Stimulated activated naive CD8-positive, alpha-beta T cell treated with anti-CD3 and anti-CD28 coated beads, Interleukin-15, amount 100 ng/mL, for 72 hours (primary cell): ENCODE results near the gene LSM11.
"Not testable (repeated sequence)": the region's sequence is repeated elsewhere in the genome, so short reads cannot be mapped to it uniquely, and the experiment has no call there.

Experiments used
- ATAC-seq: fragments of 150-1000 bp; cut with Tn5 transposase; 2 replicates; pipeline ENCODE4 v1.10.0; 2021; ENCODE audit warnings: mild to moderate bottlenecking, moderate library complexity
- DNase-seq, 2 donors: peaks; one replicate each; pipeline ENCODE4 v3.0.0; 2021 to 2022
- H3K27ac Mint-ChIP-seq, 2 donors: one replicate each; pipeline ENCODE4 v1.8.0; 2022; ENCODE audit warnings: mild to moderate bottlenecking in 2 of 2, mixed read lengths in 2 of 2, moderate library complexity in 2 of 2
- H3K27me3 Mint-ChIP-seq: one replicate; pipeline ENCODE4 v1.8.0; 2022; ENCODE audit warnings: mixed read lengths
- H3K4me1 Mint-ChIP-seq: one replicate; pipeline ENCODE4 v1.8.0; 2022; ENCODE audit warnings: mild to moderate bottlenecking, mixed read lengths
- H3K4me3 Mint-ChIP-seq, 2 donors: one replicate each; pipeline ENCODE4 v1.8.0; 2022; ENCODE audit warnings: mild to moderate bottlenecking in 2 of 2, mixed read lengths in 2 of 2, moderate library complexity in 1 of 2
- H3K9me3 Mint-ChIP-seq, 2 donors: one replicate each; pipeline ENCODE4 v1.8.0; 2022; ENCODE audit warnings: mixed read lengths in 2 of 2

The LSM11 gene

GRCh38 chr5:157727858-157728257, 15.7 kb upstream of the LSM11 start:
- DNase-seq, H3K9me3 Mint-ChIP-seq, H3K27me3 Mint-ChIP-seq, H3K4me3 Mint-ChIP-seq, ATAC-seq, H3K27ac Mint-ChIP-seq: not testable (repeated sequence)
- H3K4me1 Mint-ChIP-seq, result peaks cover 34% of the 10 kb centered on the region

- peaks cover 0 to 7% of the 10 kb centered on the region in 2 donors for H3K9me3 Mint-ChIP-seq
- H3K27ac Mint-ChIP-seq, result no peak overlapping the region
- H3K4me3 Mint-ChIP-seq, result peak overlapping the region; percentile 18 to 29
- no peaks in the 10 kb centered on the region for H3K27me3 Mint-ChIP-seq
- peaks cover 37% of the 10 kb centered on the region for H3K4me1 Mint-ChIP-seq
- no peak for DNase-seq
- ATAC-seq, result peak; percentile 83
Observed at GRCh38 chr5:157729858-157730257, 13.7 kb upstream of the LSM11 start.

- H3K9me3 Mint-ChIP-seq, result no peaks in the 10 kb centered on the region
- DNase-seq (no peak), ATAC-seq (no peak)
- H3K4me3 Mint-ChIP-seq, result peak overlapping the region; percentile 91 to 96
- peak overlapping the region; percentile 89 to 96 for H3K27ac Mint-ChIP-seq
- peaks cover 37% of the 10 kb centered on the region for H3K4me1 Mint-ChIP-seq
- H3K27me3 Mint-ChIP-seq, result no peaks in the 10 kb centered on the region
Observed at GRCh38 chr5:157730900-157731271, 12.6 kb upstream of the LSM11 start.

GRCh38 chr5:157731272-157732129, 12.0 kb upstream of the LSM11 start, which contains the start of gene THG1L:
Gene THG1L (plus strand): TSS chr5:157731420. CDS start chr5:157731441, 21 bp downstream.
- peak; percentile 96 for ATAC-seq
- peak within 1 kb of the TSS; percentile 89 to 96 for H3K27ac Mint-ChIP-seq

GRCh38 chr5:157732130-157732514, 11.4 kb upstream of the LSM11 start:
- H3K9me3 Mint-ChIP-seq, result no peaks in the 10 kb centered on the region
- ATAC-seq (no peak), DNase-seq (no peak)
- H3K4me3 Mint-ChIP-seq, result peak overlapping the region; percentile 91 to 96
- H3K27ac Mint-ChIP-seq, result peak overlapping the region in 1 of 2 donors; percentile 55
- peaks cover 37% of the 10 kb centered on the region for H3K4me1 Mint-ChIP-seq
- no peaks in the 10 kb centered on the region for H3K27me3 Mint-ChIP-seq

More at GRCh38 chr5:157731272-157732129, 12.0 kb upstream of the LSM11 start, which contains the start of gene THG1L:
- peaks cover 37% of the 10 kb centered on the region for H3K4me1 Mint-ChIP-seq
- H3K4me3 Mint-ChIP-seq, result peak within 1 kb of the TSS; percentile 91 to 96
- no peaks in the 10 kb centered on the region for H3K9me3 Mint-ChIP-seq
- peak; percentile 94 to 98 for DNase-seq
- H3K27me3 Mint-ChIP-seq, result no peaks in the 10 kb centered on the region

GRCh38 chr5:157732596-157733262, 10.8 kb upstream of the LSM11 start:
- no peak overlapping the region for H3K27ac Mint-ChIP-seq
- no peaks in the 10 kb centered on the region for H3K27me3 Mint-ChIP-seq
- H3K9me3 Mint-ChIP-seq, result no peaks in the 10 kb centered on the region
- H3K4me3 Mint-ChIP-seq, result peak overlapping the region in 1 of 2 donors; percentile 18
- no peak for DNase-seq
- no peak for ATAC-seq
- H3K4me1 Mint-ChIP-seq, result peaks cover 37% of the 10 kb centered on the region

- Mint-ChIP-seq H3K27ac (no peak overlapping the region), H3K4me1 (peaks cover 34% of the 10 kb centered on the region), H3K27me3 (no peaks in the 10 kb centered on the region), H3K9me3 (no peaks in the 10 kb centered on the region), H3K4me3 (no peak overlapping the region)
- ATAC-seq (no peak), DNase-seq (no peak)
Observed at GRCh38 chr5:157734436-157734835, 9.1 kb upstream of the LSM11 start.

- Mint-ChIP-seq H3K27me3 (no peaks in the 10 kb centered on the region), H3K9me3 (no peaks in the 10 kb centered on the region), H3K4me1 (peaks cover 19% of the 10 kb centered on the region), H3K27ac (peak overlapping the region in 1 of 2 donors; percentile 27), H3K4me3 (no peak overlapping the region)
- DNase-seq (no peak), ATAC-seq (no peak)
Observed at GRCh38 chr5:157735991-157736390, 7.5 kb upstream of the LSM11 start.

- Mint-ChIP-seq H3K4me1 (peaks cover 14% of the 10 kb centered on the region), H3K4me3 (no peak overlapping the region), H3K27me3 (no peaks in the 10 kb centered on the region), H3K9me3 (no peaks in the 10 kb centered on the region), H3K27ac (no peak overlapping the region)
- ATAC-seq (no peak), DNase-seq (no peak)
Observed at GRCh38 chr5:157739388-157740228, 3.9 kb upstream of the LSM11 start.

- ATAC-seq (no peak), DNase-seq (no peak)
- Mint-ChIP-seq H3K9me3 (no peaks in the 10 kb centered on the region), H3K27ac (no peak overlapping the region), H3K27me3 (no peaks in the 10 kb centered on the region), H3K4me1 (peaks cover 19% of the 10 kb centered on the region), H3K4me3 (no peak overlapping the region)
Observed at GRCh38 chr5:157740229-157740610, 3.3 kb upstream of the LSM11 start.

GRCh38 chr5:157741131-157741530, 2.4 kb upstream of the LSM11 start:
- no peaks in the 10 kb centered on the region for H3K27me3 Mint-ChIP-seq
- no peak overlapping the region for H3K27ac Mint-ChIP-seq
- DNase-seq, result no peak
- H3K4me1 Mint-ChIP-seq, result peaks cover 26% of the 10 kb centered on the region
- ATAC-seq, result no peak
- no peaks in the 10 kb centered on the region for H3K9me3 Mint-ChIP-seq
- no peak overlapping the region for H3K4me3 Mint-ChIP-seq

- Mint-ChIP-seq H3K4me1 (peaks cover 52% of the 10 kb centered on the region), H3K27ac (peak overlapping the region; percentile 77 to 93), H3K9me3 (no peaks in the 10 kb centered on the region), H3K27me3 (no peaks in the 10 kb centered on the region), H3K4me3 (peak overlapping the region; percentile 81 to 97)
- DNase-seq, result peak in 1 of 2 donors; percentile 40
- peak; percentile 55 for ATAC-seq
Observed at GRCh38 chr5:157744051-157745011, 819 bp downstream of the LSM11 start.

GRCh38 chr5:157745041-157745456, 1.5 kb downstream of the LSM11 start:
- Mint-ChIP-seq H3K4me3 (peak overlapping the region; percentile 81 to 97), H3K4me1 (peaks cover 60% of the 10 kb centered on the region), H3K27ac (peak overlapping the region in 1 of 2 donors; percentile 53)

GRCh38 chr5:157747173-157747740, 3.7 kb downstream of the LSM11 start:
- Mint-ChIP-seq H3K27me3 (no peaks in the 10 kb centered on the region), H3K9me3 (no peaks in the 10 kb centered on the region), H3K4me1 (peaks cover 64% of the 10 kb centered on the region), H3K4me3 (no peak overlapping the region), H3K27ac (no peak overlapping the region)
- no peak for ATAC-seq
- DNase-seq, result no peak

More at GRCh38 chr5:157745041-157745456, 1.5 kb downstream of the LSM11 start:
- H3K9me3 Mint-ChIP-seq, result no peaks in the 10 kb centered on the region
- no peaks in the 10 kb centered on the region for H3K27me3 Mint-ChIP-seq
- DNase-seq (no peak), ATAC-seq (no peak)
